NCI-H1092 (cell line): ENCODE results near the gene ANKRD13C.

Experiments used
- DNase-seq: peaks from one replicate; lab custom pipeline; 2025; lab: John Stamatoyannopoulos, UW

The ANKRD13C gene

DNA sequence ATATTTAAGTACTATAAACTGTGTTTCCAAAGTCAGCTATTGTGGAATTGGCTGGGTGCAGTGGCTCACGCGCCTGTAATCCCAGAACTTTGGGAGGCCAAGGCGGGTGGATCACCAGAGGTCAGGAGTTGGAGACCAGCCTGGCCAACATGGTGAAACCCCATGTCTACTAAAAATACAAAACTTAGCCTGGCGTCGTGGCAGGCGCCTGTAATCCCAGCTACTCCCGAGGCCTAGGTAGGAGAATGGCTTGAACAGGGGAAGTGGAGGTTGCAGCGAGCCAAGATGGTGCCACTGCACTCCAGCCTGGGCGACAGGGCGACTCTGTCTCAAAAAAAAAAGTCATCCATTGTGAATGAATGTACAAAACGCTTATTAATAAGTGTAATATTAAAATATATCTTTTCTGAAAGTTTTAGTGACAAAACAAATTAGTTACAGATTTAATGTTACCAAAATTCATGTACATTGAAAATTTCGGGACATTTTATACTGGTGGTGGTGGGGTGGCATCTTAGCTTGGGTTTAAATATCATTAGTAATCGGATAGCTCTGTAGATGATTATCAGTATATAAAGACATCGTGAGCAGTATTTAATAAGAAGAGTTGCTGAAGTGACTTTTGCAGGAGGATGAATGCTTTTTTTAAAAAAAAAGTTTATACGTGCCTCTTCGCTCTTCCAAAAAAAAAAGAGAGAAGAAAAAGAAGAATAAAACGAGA is 133.8 kb downstream of the ANKRD13C start:
- no peak for DNase-seq

DNA sequence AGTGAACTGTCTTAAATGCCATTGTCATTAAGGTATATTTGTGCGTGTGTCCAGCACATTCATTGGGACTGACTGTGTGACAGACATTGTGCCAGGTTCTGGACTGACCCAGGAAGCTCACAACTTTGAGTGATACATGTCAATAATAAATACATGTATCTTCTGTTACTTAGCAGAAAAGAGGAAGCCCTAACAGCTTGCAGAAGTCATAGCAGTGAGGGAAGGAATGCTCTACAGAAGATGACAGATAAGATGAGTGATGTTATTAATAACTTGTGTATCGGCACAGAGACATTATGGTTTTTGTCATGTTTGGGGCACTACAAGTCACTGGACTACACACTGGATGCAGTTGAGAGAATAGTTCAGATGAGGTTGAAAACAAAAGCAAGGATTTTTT is 134.5 kb downstream of the ANKRD13C start:
- DNase-seq: no peak

DNA sequence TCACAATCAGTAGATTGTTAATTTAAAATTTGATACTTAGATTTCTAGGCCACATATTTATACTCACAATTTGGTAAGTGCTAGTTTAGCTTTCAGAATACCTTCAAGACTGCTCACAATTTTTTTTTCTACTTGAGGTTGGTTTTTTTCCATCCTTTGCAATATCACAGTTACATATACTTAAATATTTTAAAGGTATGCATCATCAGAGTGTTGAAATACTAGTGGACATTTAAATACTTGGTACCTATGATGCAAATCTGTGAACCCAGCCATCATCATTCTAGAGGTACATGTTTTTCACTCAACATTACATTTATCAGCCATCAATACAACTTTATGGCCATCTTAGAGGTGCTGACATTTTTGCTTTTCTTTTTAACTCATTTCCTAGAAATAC is 143.0 kb downstream of the ANKRD13C start:
- no peak for DNase-seq

DNA sequence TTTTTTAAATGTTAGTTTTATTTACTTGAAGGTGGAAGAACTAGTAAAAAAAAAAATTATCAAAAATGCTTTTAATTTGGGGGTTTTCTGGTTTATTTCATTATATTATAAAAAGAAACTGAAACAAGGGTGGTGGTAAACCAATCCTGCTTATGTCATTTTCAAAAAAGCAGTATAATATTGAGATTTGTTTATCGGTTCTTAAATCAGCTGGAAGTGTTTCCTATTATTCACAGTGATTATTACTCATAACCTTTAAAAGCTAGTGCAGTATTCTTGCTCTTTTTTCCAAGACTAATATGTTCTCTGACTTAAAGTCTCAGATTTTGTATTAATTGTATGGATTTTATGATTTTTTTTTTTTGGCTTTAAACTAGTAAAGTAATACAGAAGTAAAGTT is 143.7 kb downstream of the ANKRD13C start:
- DNase-seq: no peak
